ENCODE results near the gene SPTB.
A peak's percentile ranks its signal among the peaks of the same experiment; 100 is the strongest.

- no peak for TF ChIP-seq POLR2A (IDR thresholded peaks at IDR 0.05)
- TF ChIP-seq CTCF (IDR thresholded peaks at IDR 0.05 in 8 of 11, conservative IDR thresholded peaks at IDR 0.05 in 3 of 11) = peak in 4 of 11 experiments; percentile 16 to 42 (median 22)
Observed at GRCh38 chr14:64910847-64911495, 31.3 kb upstream of the SPTB start.
